Measurements from ENCODE around the gene PPIL6.

GRCh38 chr6:109466212-109466923 is 25.9 kb upstream of the PPIL6 start:
- TF ChIP-seq CTCF (IDR thresholded peaks at IDR 0.05) (no peak), POLR2AphosphoS2 (conservative IDR thresholded peaks at IDR 0.05; ENCODE audit: low read length) (no peak), POLR2A (IDR thresholded peaks at IDR 0.05; ENCODE audit: low read length) (no peak)

Data from A549 (cell line).